Activated CD4-positive, alpha-beta T cell treated with anti-CD3 and anti-CD28 coated beads for 36 hours (primary cell): Measurements from ENCODE around the gene ARHGEF4. TPM values are rescaled to one million over a fixed set of nuclear protein-coding genes. Genes with fewer than 3 reads are reported as not detected.

Experiments
- ATAC-seq: fragments of 200-7000 bp; cut with Tn5 transposase; one replicate; pipeline ENCODE4 v1.10.0; 2021; ENCODE audit warnings: mild to moderate bottlenecking, moderate library complexity
- CTCF ChIA-PET: fragments of 350-600 bp; sonication (Branson Sonifier 250); formaldehyde crosslinking; loops from one replicate; lab custom pipeline; 2021; ENCODE audit warnings: antibody characterized with exemption; lab: Charles Lee
- POLR2A ChIA-PET: fragments of 350-600 bp; sonication (Branson Sonifier 250); formaldehyde crosslinking; loops from one replicate; lab custom pipeline; 2021; ENCODE audit warnings: antibody characterized with exemption, inconsistent platforms; lab: Charles Lee
- DNase-seq: peaks from one replicate; pipeline ENCODE4 v3.0.0-alpha.2; 2020
- H3K27ac Mint-ChIP-seq: one replicate; pipeline ENCODE4 v1.8.0; 2021; ENCODE audit warnings: mixed read lengths
- H3K27me3 Mint-ChIP-seq: one replicate; pipeline ENCODE4 v1.8.0; 2021; ENCODE audit warnings: mixed read lengths
- H3K36me3 Mint-ChIP-seq: one replicate; pipeline ENCODE4 v1.8.0; 2021; ENCODE audit warnings: low read depth, mixed read lengths
- H3K4me1 Mint-ChIP-seq: one replicate; pipeline ENCODE4 v1.8.0; 2021; ENCODE audit warnings: mixed read lengths
- H3K4me3 Mint-ChIP-seq: one replicate; pipeline ENCODE4 v1.8.0; 2021; ENCODE audit warnings: mild to moderate bottlenecking, moderate library complexity, mixed read lengths
- H3K9me3 Mint-ChIP-seq: one replicate; pipeline ENCODE4 v1.8.0; 2021; ENCODE audit warnings: low read depth, mixed read lengths
- intact Hi-C, 2 experiments: fragments of 100-400 bp; cut with DNase I in 1 of 2; cut with micrococcal nuclease in 1 of 2; formaldehyde crosslinking; loops; one replicate each; pipeline versions ENCODE4 v1.14.2 to v1.15.1; 2022 to 2024; cut with DNase I, micrococcal nuclease
- total RNA-seq, 2 experiments: library from RNA; stranded (reverse); gene quantifications; one replicate each; pipeline ENCODE4 v1.2.3, GENCODE V29; 2021

ARHGEF4 gene
- total RNA-seq, 2 experiments from 2014 or later, result 1.2 to 1.9 TPM

DNA sequence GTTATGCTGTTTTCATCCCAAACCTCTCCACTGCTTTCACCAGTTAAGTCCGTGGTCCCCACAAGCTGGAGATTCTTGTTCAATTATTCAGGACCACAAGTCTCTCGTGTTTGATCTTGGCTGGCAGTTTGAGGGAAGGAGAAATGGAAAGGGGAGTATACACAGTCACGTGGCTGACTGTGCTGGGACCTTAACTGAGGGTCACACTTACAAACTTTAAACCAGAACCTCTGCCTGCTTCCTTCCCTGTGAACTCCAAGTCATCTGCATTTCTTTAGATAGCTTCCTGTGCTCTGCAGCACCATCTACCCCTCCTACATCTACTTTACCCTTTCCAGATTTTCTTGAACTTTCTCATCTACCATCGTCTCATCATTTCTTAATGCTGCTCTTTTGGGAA lies 91.7 kb downstream of the ARHGEF4 start:
- ChIA-PET POLR2A (no interaction called here), CTCF (interaction anchor here (1.0 kb wide), 1 partner anchor 130 kb away, joined by 3 read pairs; no protein-coding TSS in a partner anchor)
- H3K27ac Mint-ChIP-seq, result no peak overlapping the region
- H3K9me3 Mint-ChIP-seq, result peaks cover 2% of the 10 kb centered on the region
- no peaks in the 10 kb centered on the region for H3K4me1 Mint-ChIP-seq
- H3K27me3 Mint-ChIP-seq, result peaks cover 8% of the 10 kb centered on the region
- intact Hi-C loops, result no loop called here
- ATAC-seq (no peak), DNase-seq (no peak)
- no peak overlapping the region for H3K4me3 Mint-ChIP-seq
- no peaks in the 10 kb centered on the region for H3K36me3 Mint-ChIP-seq

DNA sequence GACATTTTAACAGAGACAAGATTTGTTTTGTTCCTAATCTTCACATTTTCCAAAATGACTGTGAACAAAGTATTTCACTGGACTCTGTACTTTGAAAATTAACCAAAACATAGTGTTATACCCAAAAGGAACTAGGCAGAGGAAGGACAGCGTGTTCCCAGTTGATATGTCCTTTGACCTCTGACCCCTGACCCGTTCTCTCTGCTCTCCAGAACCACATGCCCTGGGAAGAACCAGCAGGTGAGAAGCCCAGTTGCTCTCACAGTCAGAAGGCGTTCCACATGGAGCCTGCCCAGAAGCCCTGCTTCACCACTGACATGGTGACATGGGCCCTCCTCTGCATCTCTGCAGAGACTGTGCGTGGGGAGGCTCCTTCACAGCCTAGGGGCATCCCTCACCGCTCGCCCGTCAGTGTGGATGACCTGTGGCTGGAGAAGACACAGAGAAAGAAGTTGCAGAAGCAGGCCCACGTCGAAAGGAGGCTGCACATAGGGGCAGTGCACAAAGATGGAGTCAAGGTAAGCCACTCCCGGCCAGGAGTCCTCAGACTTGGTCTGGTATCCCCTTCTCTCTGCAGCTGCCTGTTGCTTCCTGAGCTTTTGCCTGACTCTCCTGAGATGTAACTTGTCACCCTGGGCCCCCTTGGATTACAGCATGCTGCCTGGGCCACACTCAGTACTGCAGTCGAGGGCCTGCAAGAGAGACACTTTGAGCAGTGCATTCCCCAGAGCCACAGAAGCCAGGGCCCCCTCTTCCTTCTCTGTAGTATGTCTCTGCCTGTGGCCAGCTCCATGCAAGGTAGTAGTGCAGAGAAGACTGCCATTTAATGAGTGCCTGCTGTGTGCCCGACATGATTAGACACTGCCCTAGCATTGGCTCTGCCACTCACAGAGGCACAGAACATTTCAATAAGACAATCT lies 94.3 kb downstream of the ARHGEF4 start:
- peaks cover 2% of the 10 kb centered on the region for H3K9me3 Mint-ChIP-seq
- peaks cover 8% of the 10 kb centered on the region for H3K27me3 Mint-ChIP-seq
- H3K4me3 Mint-ChIP-seq, result no peak overlapping the region
- no peaks in the 10 kb centered on the region for H3K4me1 Mint-ChIP-seq
- ChIA-PET POLR2A (no interaction called here), CTCF (interaction anchor here (1.0 kb wide), 1 partner anchor 10 kb away, joined by 3 read pairs; no protein-coding TSS in a partner anchor)
- H3K27ac Mint-ChIP-seq, result no peak overlapping the region
- no peaks in the 10 kb centered on the region for H3K36me3 Mint-ChIP-seq
- ATAC-seq, result no peak
- intact Hi-C loops, result no loop called here
- DNase-seq, result no peak

DNA sequence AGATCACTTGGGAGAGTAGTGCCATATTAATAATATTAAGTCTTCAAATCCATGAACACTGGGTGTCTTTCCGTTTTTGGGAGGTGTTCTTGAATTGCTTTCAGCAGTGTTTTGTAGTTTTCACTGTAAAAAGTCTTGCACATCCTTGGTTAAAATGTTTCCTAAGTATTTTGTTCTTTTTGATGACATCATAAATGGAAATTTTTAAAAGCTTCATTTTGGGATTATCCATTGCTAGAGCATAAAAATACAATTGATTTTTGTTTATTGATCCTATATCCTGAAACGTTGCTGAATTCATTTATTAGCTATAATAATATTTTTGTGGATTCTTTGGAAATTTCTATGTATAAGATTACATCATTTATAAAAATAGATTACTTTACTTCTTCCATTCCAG lies 96.8 kb downstream of the ARHGEF4 start:
- no peak overlapping the region for H3K4me3 Mint-ChIP-seq
- no peak overlapping the region for H3K27ac Mint-ChIP-seq
- ATAC-seq (no peak), DNase-seq (no peak)
- H3K36me3 Mint-ChIP-seq, result no peaks in the 10 kb centered on the region
- intact Hi-C loops, result no loop called here
- ChIA-PET CTCF (interaction anchor here (0.6 kb wide), 1 partner anchor 15 kb away, joined by 4 read pairs; no protein-coding TSS in a partner anchor), POLR2A (no interaction called here)
- peaks cover 4% of the 10 kb centered on the region for H3K9me3 Mint-ChIP-seq
- peaks cover 7% of the 10 kb centered on the region for H3K27me3 Mint-ChIP-seq
- no peaks in the 10 kb centered on the region for H3K4me1 Mint-ChIP-seq

DNA sequence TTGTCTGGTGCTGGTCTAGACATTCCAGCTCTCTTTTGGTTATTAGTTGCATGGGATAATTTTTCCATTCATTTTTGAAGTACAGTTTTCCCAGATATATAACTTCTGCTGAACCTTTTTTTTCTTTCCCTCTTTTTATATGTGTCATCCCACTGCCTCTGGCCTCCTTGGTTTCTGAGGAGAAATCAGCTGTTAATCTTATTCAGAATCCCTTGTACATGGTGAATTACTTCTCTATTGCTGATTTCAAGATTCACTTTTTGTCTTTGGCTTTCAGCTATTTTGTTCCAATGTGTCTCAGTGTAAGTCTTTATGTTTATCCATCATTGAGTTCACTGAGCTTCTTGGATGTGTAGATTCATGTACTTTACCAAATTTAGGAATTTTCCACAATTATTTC lies 99.7 kb downstream of the ARHGEF4 start:
- ChIA-PET CTCF (no interaction called here), POLR2A (no interaction called here)
- Mint-ChIP-seq H3K27ac (no peak overlapping the region), H3K27me3 (peaks cover 5% of the 10 kb centered on the region), H3K4me3 (no peak overlapping the region), H3K4me1 (no peaks in the 10 kb centered on the region), H3K9me3 (peaks cover 4% of the 10 kb centered on the region), H3K36me3 (no peaks in the 10 kb centered on the region)
- no peak for ATAC-seq
- DNase-seq, result no peak
- intact Hi-C loops, result no loop called here

DNA sequence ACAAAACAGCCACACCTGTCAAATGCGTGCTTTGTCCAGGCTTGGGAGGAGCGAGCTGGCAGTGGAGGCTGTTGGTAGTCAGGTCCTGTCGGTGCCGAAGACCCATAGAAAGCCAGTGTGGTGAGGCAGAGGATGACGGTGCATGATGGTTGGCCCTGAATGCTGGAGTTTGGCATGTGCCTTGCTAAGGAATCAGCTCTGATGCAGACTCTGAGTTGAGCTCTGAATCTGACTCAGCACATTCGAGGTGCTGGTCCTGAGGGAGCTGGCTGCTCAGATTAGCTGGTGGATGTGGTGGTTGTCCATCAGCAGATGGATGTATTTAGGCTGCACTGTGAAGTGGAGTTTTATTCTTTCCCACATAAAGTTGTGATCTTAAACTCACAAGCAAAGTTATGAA lies 111.3 kb downstream of the ARHGEF4 start:
- no peak for DNase-seq
- CTCF ChIA-PET, result no interaction called here

DNA sequence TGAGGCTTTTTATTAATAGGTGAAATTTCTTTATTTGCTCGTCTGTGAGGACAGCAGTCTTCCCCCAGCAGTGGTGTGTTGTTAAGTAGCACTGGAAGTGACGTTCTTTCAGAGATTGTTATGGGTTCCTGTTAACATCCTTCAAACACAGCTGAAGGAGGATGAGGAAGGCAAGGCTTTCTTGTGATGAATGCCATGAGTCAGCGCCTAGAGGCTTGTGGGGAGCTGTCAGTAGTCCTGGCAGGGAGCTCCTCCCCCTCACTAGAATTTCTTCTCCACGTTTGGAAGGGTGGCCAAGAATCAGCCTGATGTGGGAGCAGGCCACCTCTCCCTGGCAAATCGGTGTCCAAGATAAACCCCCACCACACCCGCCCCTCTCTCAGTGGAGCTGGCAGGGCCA lies 113.2 kb downstream of the ARHGEF4 start:
- intact Hi-C loops, result no loop called here
- no peak for ATAC-seq
- Mint-ChIP-seq H3K9me3 (peaks cover 17% of the 10 kb centered on the region), H3K27me3 (peaks cover 4% of the 10 kb centered on the region), H3K27ac (no peak overlapping the region), H3K4me1 (no peaks in the 10 kb centered on the region), H3K4me3 (no peak overlapping the region), H3K36me3 (no peaks in the 10 kb centered on the region)
- ChIA-PET CTCF (interaction anchor here (0.6 kb wide), 1 partner anchor 115 kb away, joined by 4 read pairs; no protein-coding TSS in a partner anchor), POLR2A (no interaction called here)
- no peak for DNase-seq

More for the DNA sequence above, 111.3 kb downstream of the ARHGEF4 start:
- ATAC-seq, result no peak
- peaks cover 1% of the 10 kb centered on the region for H3K36me3 Mint-ChIP-seq
- H3K4me1 Mint-ChIP-seq, result no peaks in the 10 kb centered on the region
- peaks cover 18% of the 10 kb centered on the region for H3K9me3 Mint-ChIP-seq
- no peak overlapping the region for H3K27ac Mint-ChIP-seq
- intact Hi-C loops, result no loop called here
- POLR2A ChIA-PET, result no interaction called here
- no peak overlapping the region for H3K4me3 Mint-ChIP-seq
- H3K27me3 Mint-ChIP-seq, result peaks cover 4% of the 10 kb centered on the region

DNA sequence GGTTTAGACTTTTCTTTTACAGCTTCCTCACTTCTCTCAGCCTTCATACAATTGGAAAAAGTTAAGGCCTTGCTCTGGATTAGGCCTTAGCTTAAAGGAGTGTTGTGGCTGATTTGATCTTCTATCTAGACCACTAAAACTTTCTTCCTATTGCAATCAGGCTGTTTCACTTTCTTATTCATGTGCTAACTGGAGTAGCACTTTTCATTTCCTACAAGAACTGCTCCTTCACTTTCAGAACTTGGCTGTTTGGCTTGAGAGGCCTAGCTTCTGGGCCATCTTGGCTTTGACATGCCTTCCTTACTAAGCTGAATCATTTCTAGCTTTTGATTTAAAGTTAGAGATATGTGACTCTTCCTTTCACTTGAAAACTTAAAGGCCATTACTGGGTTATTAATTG lies 114.3 kb downstream of the ARHGEF4 start:
- H3K4me3 Mint-ChIP-seq, result no peak overlapping the region
- H3K27me3 Mint-ChIP-seq, result peaks cover 4% of the 10 kb centered on the region
- no peak overlapping the region for H3K27ac Mint-ChIP-seq
- peaks cover 17% of the 10 kb centered on the region for H3K9me3 Mint-ChIP-seq
- ATAC-seq, result peak; percentile 19
- ChIA-PET CTCF (interaction anchor here (0.7 kb wide), 1 partner anchor 170 kb away, joined by 3 read pairs; no protein-coding TSS in a partner anchor), POLR2A (interaction anchor here (0.6 kb wide), 1 partner anchor 115 kb away, joined by 3 read pairs; no protein-coding TSS in a partner anchor)
- no peaks in the 10 kb centered on the region for H3K4me1 Mint-ChIP-seq
- intact Hi-C loops, result no loop called here
- no peaks in the 10 kb centered on the region for H3K36me3 Mint-ChIP-seq
- no peak for DNase-seq

DNA sequence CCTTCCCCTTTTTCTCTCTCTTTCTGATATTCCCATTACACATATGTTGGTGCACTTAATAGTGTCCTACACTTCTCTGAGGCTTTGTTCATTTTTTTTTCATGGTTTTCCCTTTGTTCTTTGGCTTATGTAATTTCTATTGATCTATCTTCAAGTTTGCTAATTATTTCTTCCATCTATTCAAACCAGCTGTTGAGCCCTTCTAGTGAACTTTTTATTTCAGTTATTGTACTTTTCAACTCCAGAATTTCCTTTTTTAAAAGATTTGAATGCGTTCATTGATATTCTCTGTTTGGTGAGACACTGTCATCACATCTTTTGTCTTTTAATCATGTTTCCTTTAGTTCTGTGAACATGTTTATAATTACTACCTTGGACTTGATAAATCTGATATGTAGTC lies 118.2 kb downstream of the ARHGEF4 start:
- peaks cover 17% of the 10 kb centered on the region for H3K9me3 Mint-ChIP-seq
- CTCF ChIA-PET, result no interaction called here

DNA sequence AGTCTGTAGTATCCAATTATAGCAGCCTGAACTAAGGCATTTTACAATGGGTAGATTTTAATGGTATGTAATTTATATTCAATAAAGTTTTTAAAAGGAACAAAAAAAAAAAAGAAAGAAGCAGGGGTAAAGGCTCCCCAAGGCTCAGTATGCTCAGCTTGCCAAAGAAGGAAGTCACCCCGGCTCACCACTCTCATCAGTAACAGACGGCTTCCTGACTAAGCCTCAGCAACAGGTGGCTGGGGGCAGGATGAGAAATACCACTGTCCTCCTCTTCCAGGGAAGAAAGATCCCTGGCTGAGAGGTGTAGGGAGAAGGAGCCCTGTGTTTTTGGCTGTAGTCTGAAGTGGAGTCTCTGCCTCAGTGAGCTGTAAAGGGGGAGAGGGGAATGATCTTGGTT lies 121.2 kb downstream of the ARHGEF4 start:
- ATAC-seq (no peak), DNase-seq (no peak)
- H3K27me3 Mint-ChIP-seq, result peaks cover 26% of the 10 kb centered on the region
- intact Hi-C loops, result no loop called here
- H3K4me3 Mint-ChIP-seq, result no peak overlapping the region
- ChIA-PET POLR2A (no interaction called here), CTCF (no interaction called here)
- no peak overlapping the region for H3K27ac Mint-ChIP-seq
- peaks cover 17% of the 10 kb centered on the region for H3K9me3 Mint-ChIP-seq
- H3K36me3 Mint-ChIP-seq, result no peaks in the 10 kb centered on the region
- H3K4me1 Mint-ChIP-seq, result no peaks in the 10 kb centered on the region

More for the DNA sequence above, 118.2 kb downstream of the ARHGEF4 start:
- H3K4me3 Mint-ChIP-seq, result no peak overlapping the region
- DNase-seq, result no peak
- no peaks in the 10 kb centered on the region for H3K4me1 Mint-ChIP-seq
- H3K27ac Mint-ChIP-seq, result no peak overlapping the region
- peaks cover 15% of the 10 kb centered on the region for H3K27me3 Mint-ChIP-seq
- H3K36me3 Mint-ChIP-seq, result no peaks in the 10 kb centered on the region
- no peak for ATAC-seq
- intact Hi-C loops, result no loop called here
- POLR2A ChIA-PET, result no interaction called here

DNA sequence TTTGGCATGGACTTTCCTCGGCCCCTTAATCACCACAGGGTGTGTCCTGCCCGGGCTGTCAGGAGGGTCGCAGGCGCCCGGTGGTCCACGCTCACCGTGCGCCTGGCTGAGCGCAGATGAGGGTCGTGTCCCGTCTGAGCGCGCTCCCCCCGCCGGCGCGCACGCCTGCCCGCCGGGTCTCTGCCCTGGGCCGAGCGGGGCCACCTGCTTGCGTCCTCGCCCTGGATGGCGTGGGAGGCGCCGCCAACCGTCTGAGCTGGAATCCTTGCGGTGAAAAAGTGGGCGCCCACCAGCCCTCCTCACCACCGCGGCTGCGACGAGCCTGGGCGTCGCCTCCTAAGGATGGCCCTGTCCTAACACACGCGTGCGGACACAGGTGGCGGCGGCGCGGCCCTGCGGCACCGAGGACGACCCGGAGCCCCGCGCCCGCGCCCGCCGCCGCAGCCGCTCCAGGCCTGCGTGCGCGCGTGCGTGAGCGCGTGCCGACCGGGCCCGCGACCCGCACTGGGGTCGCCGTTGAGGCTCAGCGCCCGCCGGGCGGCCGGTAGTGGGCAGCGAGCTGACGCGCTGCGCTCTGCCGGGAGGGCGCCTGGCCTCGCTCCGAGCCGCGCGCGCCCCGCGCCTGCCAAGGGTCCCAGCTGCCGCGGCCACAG lies 126.6 kb downstream of the ARHGEF4 start:
- Mint-ChIP-seq H3K4me1 (peaks cover 6% of the 10 kb centered on the region), H3K4me3 (no peak overlapping the region), H3K9me3 (no peaks in the 10 kb centered on the region), H3K27me3 (peaks cover 43% of the 10 kb centered on the region), H3K36me3 (no peaks in the 10 kb centered on the region), H3K27ac (no peak overlapping the region)
- POLR2A ChIA-PET, result no interaction called here
- intact Hi-C loops, result no loop called here
- CTCF ChIA-PET, result no interaction called here
- ATAC-seq (no peak), DNase-seq (no peak)

DNA sequence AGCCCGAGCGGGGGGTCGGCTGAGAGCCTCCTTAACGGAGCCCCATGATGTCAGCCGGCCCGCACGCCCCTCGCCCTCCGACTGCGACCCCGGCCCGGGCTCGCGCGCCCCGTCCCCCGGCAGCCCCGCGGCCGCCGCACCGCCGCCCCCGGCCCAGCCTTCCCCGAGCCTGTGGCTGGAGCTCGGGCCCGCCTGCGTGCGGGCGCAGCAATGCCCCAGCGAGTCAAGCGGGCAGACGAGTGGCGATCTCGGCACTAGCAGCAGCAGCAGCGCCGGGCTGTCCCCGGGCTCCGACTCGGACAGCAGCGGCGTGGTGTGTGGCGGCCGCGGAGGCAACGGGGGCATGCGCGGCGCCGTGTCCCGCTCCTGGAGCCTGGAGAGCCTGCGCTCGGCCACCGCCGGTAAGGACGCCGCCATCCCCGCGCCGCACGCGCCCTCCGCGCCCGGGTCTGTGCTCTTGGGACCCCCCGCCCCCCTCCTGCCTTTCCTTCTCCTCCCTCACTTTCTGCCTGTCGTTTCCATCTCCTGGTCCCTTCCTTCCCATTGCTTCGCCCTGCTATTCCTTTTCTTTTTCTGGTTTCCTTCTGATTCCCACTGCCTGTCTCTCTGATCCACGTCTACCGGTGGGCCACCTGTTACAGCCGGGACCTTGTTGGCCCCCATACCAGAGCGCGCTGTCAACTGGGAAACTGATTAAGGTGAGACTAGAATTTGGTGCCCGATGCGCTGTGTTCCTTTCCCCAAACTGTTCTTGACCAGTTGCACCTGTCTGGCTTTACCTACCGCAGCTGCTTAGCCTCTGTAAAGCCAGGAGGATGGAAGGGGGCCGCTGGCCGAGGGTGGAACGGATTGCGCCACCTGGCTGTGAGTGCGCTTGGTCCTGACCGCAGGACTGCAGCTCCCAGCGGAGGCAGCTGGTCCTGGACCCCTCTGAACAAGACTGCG lies 127.4 kb downstream of the ARHGEF4 start:
- H3K4me3 Mint-ChIP-seq, result peak overlapping the region; percentile 42

More for the DNA sequence above, 127.4 kb downstream of the ARHGEF4 start:
- Mint-ChIP-seq H3K9me3 (no peaks in the 10 kb centered on the region), H3K27me3 (peaks cover 40% of the 10 kb centered on the region), H3K27ac (no peak overlapping the region), H3K4me1 (peaks cover 6% of the 10 kb centered on the region), H3K36me3 (no peaks in the 10 kb centered on the region)
- ChIA-PET POLR2A (no interaction called here), CTCF (interaction anchor here (0.7 kb wide), 1 partner anchor 1574 kb away, joined by 3 read pairs; no protein-coding TSS in a partner anchor)
- peak; percentile 47 for DNase-seq
- peak; percentile 30 for ATAC-seq
- intact Hi-C loops, result loop anchor here (1.0 kb wide), 1 partner anchor 167 kb away; no protein-coding TSS in a partner anchor
